NCI-H510A (cell line): ENCODE measurements around the gene MIA2.
A peak's percentile ranks its signal among the peaks of the same experiment; 100 is the strongest.
"Not testable (repeated sequence)": the region's sequence is repeated elsewhere in the genome, so short reads cannot be mapped to it uniquely, and the experiment has no call there.

Experiments used
- DNase-seq: peaks from one replicate; lab custom pipeline; 2025; lab: John Stamatoyannopoulos, UW

The MIA2 gene

GRCh38 chr14:39231751-39232553 is 1.8 kb upstream of the MIA2 start:
- not testable (repeated sequence) for DNase-seq

- DNase-seq: no peak
Observed at GRCh38 chr14:39232554-39233415, 930 bp upstream of the MIA2 start.

GRCh38 chr14:39234986-39235385 is 1.3 kb downstream of the MIA2 start:
- DNase-seq: not testable (repeated sequence)

GRCh38 chr14:39235466-39235865 is 1.8 kb downstream of the MIA2 start:
- not testable (repeated sequence) for DNase-seq

- no peak for DNase-seq
Observed at GRCh38 chr14:39240769-39241168, 7.1 kb downstream of the MIA2 start.

GRCh38 chr14:39241637-39242036 is 7.9 kb downstream of the MIA2 start:
- no peak for DNase-seq

- DNase-seq: no peak
Observed at GRCh38 chr14:39243831-39244230, 10.1 kb downstream of the MIA2 start.

GRCh38 chr14:39246618-39247017 is 12.9 kb downstream of the MIA2 start:
- DNase-seq: no peak

GRCh38 chr14:39247256-39247655 is 13.5 kb downstream of the MIA2 start:
- no peak for DNase-seq

- DNase-seq: no peak
Observed at GRCh38 chr14:39251547-39251946, 17.8 kb downstream of the MIA2 start.

GRCh38 chr14:39257388-39257787 is 23.7 kb downstream of the MIA2 start:
- DNase-seq: not testable (repeated sequence)

- no peak for DNase-seq
Observed at GRCh38 chr14:39258782-39259545, 25.2 kb downstream of the MIA2 start.

- not testable (repeated sequence) for DNase-seq
Observed at GRCh38 chr14:39260161-39260560, 26.4 kb downstream of the MIA2 start.

- DNase-seq: not testable (repeated sequence)
Observed at GRCh38 chr14:39262214-39262613, 28.5 kb downstream of the MIA2 start.

GRCh38 chr14:39264057-39264456 is 30.3 kb downstream of the MIA2 start:
- no peak for DNase-seq

GRCh38 chr14:39264558-39264957 is 30.8 kb downstream of the MIA2 start:
- DNase-seq: no peak

- DNase-seq: peak; percentile 22
Observed at GRCh38 chr14:39265033-39265432, 31.3 kb downstream of the MIA2 start.

GRCh38 chr14:39265806-39266524 is 32.2 kb downstream of the MIA2 start:
- no peak for DNase-seq

- peak; percentile 45 for DNase-seq
Observed at GRCh38 chr14:39266525-39266870, 32.8 kb downstream of the MIA2 start.

- peak; percentile 73 for DNase-seq
Observed at GRCh38 chr14:39266871-39267607, 33.3 kb downstream of the MIA2 start.

GRCh38 chr14:39267608-39268005 is 33.9 kb downstream of the MIA2 start:
- no peak for DNase-seq
